ENCODE data around the gene NFATC3.

DNA sequence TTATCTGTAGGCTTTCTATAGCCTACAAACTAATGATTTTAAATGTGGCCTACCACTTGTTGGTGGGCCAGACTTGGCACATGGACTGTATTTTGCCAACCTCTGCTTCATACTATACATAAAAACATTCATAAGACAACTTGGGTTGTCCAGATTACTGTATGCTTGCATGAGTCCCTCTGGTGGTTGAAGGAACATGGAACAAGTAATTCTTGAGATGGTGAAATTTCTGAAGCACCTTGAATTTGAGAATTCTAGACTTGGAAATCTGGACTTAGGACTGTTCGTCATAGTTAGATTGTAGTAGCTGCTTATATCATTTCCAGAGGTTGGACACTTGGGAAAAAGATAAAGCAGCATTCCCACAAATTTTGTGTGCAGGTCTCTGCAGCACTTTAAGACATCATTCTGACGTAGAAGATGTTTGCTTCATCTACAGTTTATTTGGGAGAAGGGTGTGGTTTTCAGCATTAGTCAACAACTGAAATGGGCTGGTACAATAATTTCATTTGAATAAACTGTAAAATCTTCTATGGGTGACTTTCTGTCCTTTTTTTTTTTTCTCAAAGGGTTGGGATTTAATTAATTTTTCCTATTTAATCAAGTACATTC, 31.2 kb downstream of the NFATC3 start:
- TF ChIP-seq, protein P1, sequence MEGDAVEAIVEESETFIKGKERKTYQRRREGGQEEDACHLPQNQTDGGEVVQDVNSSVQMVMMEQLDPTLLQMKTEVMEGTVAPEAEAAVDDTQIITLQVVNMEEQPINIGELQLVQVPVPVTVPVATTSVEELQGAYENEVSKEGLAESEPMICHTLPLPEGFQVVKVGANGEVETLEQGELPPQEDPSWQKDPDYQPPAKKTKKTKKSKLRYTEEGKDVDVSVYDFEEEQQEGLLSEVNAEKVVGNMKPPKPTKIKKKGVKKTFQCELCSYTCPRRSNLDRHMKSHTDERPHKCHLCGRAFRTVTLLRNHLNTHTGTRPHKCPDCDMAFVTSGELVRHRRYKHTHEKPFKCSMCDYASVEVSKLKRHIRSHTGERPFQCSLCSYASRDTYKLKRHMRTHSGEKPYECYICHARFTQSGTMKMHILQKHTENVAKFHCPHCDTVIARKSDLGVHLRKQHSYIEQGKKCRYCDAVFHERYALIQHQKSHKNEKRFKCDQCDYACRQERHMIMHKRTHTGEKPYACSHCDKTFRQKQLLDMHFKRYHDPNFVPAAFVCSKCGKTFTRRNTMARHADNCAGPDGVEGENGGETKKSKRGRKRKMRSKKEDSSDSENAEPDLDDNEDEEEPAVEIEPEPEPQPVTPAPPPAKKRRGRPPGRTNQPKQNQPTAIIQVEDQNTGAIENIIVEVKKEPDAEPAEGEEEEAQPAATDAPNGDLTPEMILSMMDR (conservative IDR thresholded peaks at IDR 0.05; ENCODE audit: low read depth, low read length), result peak; percentile 59
- no peak for TF ChIP-seq EZH2 (IDR thresholded peaks at IDR 0.05; ENCODE audit: low read length, unreplicated experiment)

Measured in PC-3 (cell line).